ENCODE data around the gene LAPTM5. TPM values are rescaled to one million over a fixed set of nuclear protein-coding genes. Genes with fewer than 3 reads are reported as not detected.

The LAPTM5 gene
- total and polyA plus RNA-seq, 2 of the 13 experiments (the other 11 are each of a cell fraction or from before 2014, with no cell fraction given): 0.41 to 0.86 TPM

DNA sequence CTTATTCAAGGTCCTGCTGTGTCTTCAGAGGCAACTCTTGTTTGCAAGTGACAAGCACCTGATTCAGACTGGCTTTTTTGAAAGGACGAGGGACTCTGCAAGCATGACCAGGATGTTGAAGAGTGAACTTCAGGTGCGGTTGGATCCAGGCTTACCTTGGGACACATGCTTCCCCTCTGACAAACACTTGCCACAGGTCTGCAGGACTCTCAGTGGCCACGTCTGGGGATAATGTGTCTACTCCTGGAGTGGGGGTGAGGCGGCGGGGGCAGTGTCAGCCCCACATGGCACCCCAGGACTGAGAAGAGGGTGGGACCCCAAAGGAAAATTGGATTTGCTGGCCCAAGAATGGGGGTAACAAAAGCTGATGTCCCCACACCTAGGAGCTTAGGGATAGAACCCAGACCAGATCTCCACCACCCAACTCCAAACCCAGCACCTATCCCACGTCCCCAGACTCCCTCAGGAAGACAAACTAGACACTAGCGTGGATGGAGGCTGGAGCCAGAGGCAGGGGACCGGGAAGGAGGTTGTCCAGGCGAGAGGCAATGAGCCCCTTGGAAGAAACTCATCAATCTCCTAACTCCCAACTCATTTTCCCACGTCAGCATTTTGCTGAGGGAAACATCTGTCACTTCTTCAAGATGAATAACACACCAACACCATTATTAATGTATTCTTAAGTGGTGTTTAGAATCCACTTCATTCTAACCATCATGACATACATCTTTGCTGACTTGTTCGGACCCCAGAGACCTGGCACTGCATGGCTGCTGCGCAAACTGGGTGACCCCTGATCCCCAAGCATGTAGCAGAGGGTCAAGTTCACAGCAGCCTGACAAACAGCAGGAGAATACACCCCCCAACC lies 32.0 kb upstream of the LAPTM5 start (continued):
- TF ChIP-seq, protein P1, sequence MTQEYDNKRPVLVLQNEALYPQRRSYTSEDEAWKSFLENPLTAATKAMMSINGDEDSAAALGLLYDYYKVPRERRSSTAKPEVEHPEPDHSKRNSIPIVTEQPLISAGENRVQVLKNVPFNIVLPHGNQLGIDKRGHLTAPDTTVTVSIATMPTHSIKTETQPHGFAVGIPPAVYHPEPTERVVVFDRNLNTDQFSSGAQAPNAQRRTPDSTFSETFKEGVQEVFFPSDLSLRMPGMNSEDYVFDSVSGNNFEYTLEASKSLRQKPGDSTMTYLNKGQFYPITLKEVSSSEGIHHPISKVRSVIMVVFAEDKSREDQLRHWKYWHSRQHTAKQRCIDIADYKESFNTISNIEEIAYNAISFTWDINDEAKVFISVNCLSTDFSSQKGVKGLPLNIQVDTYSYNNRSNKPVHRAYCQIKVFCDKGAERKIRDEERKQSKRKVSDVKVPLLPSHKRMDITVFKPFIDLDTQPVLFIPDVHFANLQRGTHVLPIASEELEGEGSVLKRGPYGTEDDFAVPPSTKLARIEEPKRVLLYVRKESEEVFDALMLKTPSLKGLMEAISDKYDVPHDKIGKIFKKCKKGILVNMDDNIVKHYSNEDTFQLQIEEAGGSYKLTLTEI (CRISPR knock-in tag; conservative IDR thresholded peaks at IDR 0.05): no peak
- no peak for TF ChIP-seq CHCHD3 (CRISPR knock-in tag; IDR thresholded peaks at IDR 0.05)

DNA sequence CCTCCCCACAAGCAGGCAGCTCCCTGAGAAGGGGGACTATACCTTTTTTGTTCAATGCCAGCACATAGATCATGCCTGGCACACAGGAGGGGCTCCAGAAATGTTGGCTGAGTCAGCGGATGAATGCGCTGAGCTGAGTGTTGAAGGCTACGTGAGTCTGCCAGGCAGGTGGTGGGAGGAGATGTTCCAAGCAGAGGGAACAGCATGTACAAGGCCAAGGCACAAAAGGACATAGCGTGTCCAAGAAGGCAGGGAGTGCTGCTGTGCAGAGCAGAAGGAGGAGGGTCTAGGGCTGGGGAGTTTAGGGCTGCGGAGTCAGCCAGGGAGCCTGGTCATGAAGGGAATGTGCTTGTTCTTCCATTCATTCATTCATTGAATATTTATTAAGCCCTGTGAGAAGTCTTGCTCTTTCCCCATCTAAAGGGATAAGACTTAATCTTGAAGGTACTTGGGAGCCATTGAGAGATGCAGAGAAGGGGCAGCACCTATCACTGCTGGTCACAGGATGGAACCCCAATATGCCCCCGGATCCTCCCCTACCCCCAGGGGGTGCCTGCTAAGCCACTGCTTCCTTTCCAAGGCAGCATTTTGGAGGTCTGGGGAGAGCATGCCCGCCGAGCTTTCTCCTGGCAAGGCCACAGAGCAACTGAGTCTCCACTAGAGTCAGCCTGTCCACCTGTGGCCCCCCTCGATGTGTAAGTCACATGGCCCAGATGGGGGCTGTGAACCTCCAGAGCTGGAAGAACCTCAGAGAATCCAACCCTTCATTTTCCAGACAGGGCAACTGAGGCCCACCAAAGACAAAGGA lies 31.2 kb upstream of the LAPTM5 start:
- no peak overlapping the region for H3K27ac ChIP-seq (ENCODE audit: extremely low read length, insufficient read depth, low read length)
- intact Hi-C loops (cut with micrococcal nuclease; ENCODE audit: unreplicated experiment) (no loop called here), in situ Hi-C loops (cut with HindIII; ENCODE audit: extremely low pct_ligation_motif_present, low pct_unique_long_range_greater_than_20kb) (no loop called here)
- H3K36me3 ChIP-seq (replicated peaks in 1 of 2; ENCODE audit: control insufficient read depth in 1 of 2, insufficient read depth in 2 of 2, low read length in 2 of 2): no peaks in the 10 kb centered on the region
- TF ChIP-seq, protein P2, sequence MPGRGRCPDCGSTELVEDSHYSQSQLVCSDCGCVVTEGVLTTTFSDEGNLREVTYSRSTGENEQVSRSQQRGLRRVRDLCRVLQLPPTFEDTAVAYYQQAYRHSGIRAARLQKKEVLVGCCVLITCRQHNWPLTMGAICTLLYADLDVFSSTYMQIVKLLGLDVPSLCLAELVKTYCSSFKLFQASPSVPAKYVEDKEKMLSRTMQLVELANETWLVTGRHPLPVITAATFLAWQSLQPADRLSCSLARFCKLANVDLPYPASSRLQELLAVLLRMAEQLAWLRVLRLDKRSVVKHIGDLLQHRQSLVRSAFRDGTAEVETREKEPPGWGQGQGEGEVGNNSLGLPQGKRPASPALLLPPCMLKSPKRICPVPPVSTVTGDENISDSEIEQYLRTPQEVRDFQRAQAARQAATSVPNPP (CRISPR knock-in tag; IDR thresholded peaks at IDR 0.05): no peak
- TF ChIP-seq ZNF446 (CRISPR knock-in tag; IDR thresholded peaks at IDR 0.05) (no peak), ZNF564 (CRISPR knock-in tag; IDR thresholded peaks at IDR 0.05) (no peak), ZNF326 (CRISPR knock-in tag; IDR thresholded peaks at IDR 0.05; ENCODE audit: borderline replicate concordance) (no peak), JUNB (CRISPR knock-in tag; IDR thresholded peaks at IDR 0.05; ENCODE audit: borderline replicate concordance) (no peak), FOXM1 (CRISPR knock-in tag; IDR thresholded peaks at IDR 0.05) (no peak)
- FAIRE-seq: no peak
- 69% methylated on average over 6 of the region's 9 CpGs for WGBS (ENCODE audit: low lambda C conversion rate)
- no peak for DNase-seq (ENCODE audit: low spot score)
- ChIA-PET POLR2A (no interaction called here), CTCF (ENCODE audit: low intra/inter-chr PET ratio, low total read pairs) (no interaction called here)
- H3K9me3 ChIP-seq (ENCODE audit: low read length): no peaks in the 10 kb centered on the region
- no peak overlapping the region for H2AFZ ChIP-seq (ENCODE audit: low read length)
- H3K27me3 ChIP-seq (ENCODE audit: control insufficient read depth in 1 of 2, insufficient read depth in 2 of 2, low read length in 2 of 2): peaks cover 2 to 5% of the 10 kb centered on the region in 2 experiments; a peak in 1 of 5 replicates
- 0 out of 2 replicates have a peak overlapping the region, but pooled peaks have one; percentile 18 for H3K4me2 ChIP-seq (ENCODE audit: low read depth, low read length)
- peaks cover 53% of the 10 kb centered on the region for H3K4me1 ChIP-seq (ENCODE audit: insufficient read depth, low read length)
- H3K9ac ChIP-seq (ENCODE audit: insufficient read depth, low read depth, low read length): no peak overlapping the region
- H3K4me3 ChIP-seq (replicated peaks in 1 of 3; ENCODE audit: insufficient read depth in 1 of 3, low read depth in 2 of 3, low read length in 3 of 3): no peak overlapping the region
- no peaks in the 10 kb centered on the region for H4K20me1 ChIP-seq (ENCODE audit: insufficient read depth, low read length)
- ATAC-seq: no peak
- H3K79me2 ChIP-seq (ENCODE audit: insufficient read depth, low read length): no peaks in the 10 kb centered on the region
- no TSS peak for BruUV-seq (replicated peaks)

Measured in HepG2 (cell line).